ENCODE data around the gene CCNO.
A peak's percentile ranks its signal among the peaks of the same experiment; 100 is the strongest.

Gene CCNO

DNA sequence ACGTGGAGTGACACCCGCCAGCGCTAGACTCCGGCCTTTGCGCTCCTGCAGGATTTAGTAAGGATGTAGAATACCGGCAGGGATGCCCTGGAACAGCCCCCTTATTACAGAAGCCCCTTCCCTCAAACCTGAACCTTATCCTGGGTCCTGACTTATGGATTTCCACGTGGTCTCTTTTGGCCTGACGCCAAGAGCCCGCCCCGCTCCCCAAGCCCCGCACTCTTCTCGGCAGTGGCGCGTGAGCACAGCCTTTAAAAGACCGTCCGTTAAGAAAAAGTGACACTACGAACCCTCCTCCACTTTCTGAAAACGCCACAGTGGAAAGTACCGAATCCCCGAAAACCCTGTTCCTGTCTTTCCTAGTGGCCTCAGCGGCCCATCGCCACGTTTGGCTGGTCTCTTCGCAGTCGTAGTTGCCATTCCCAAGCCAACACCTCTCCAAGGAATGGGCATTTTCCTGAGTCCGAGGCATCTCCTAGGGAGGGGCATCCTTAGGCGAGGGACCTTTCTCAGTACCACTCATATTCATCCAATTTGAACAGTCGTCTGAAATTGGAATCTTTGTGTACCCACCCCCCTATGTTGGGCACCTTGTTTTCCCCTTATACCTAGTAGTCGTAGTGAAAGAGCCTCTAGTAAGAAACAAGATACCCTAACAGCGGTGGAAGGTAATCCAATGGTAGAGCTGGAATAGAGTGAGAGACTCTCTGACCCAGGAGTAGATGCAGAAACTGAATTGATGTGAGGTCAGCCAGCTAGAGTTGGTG is 5.6 kb downstream of the CCNO start:
- TF ChIP-seq, protein P1, sequence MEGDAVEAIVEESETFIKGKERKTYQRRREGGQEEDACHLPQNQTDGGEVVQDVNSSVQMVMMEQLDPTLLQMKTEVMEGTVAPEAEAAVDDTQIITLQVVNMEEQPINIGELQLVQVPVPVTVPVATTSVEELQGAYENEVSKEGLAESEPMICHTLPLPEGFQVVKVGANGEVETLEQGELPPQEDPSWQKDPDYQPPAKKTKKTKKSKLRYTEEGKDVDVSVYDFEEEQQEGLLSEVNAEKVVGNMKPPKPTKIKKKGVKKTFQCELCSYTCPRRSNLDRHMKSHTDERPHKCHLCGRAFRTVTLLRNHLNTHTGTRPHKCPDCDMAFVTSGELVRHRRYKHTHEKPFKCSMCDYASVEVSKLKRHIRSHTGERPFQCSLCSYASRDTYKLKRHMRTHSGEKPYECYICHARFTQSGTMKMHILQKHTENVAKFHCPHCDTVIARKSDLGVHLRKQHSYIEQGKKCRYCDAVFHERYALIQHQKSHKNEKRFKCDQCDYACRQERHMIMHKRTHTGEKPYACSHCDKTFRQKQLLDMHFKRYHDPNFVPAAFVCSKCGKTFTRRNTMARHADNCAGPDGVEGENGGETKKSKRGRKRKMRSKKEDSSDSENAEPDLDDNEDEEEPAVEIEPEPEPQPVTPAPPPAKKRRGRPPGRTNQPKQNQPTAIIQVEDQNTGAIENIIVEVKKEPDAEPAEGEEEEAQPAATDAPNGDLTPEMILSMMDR (IDR thresholded peaks at IDR 0.05; ENCODE audit: borderline replicate concordance, insufficient read depth, low read depth, low read length), result no peak
- peak overlapping the region; percentile 48 for H3K4me3 ChIP-seq (ENCODE audit: low read depth, low read length)

DNA sequence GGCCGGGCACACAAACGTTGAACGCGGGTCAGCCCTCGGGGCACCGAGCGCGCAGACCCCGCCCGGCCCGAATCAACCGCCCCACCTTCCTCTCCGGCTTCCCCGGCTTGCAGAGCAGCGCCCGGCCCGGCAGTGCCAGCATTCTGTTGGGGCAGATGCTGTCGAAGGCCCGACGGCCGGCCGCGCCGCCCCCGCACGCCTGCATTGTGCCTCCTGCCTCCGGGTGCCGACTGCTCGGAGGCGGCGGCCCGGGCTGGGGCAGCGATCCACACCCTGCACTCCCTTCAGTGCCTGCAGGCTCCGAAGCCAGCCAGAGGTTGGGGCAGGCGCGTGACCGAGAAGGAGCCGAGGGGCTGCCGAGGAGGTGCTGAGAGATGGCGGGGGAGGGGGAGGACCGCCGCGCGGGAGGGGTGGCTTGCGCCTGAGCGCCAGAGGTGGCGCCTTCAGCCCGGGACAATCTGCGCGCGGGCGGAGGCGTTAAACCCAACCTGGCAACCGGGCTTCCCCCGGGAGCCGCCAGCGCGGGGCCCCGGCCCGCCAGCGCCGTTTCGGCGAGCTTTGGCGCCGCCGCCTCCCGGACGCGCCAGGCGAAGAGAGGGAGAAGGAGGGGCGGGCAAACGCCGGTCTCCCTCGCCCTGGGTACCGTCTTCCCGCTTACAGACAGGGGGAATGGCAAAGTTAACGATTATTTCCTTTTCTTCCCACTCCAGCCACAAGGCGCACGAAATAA is 6.3 kb downstream of the CCNO start, which contains the start of gene MCIDAS:
Gene MCIDAS (minus strand): TSS at position 382 of the 730 bp plus-strand sequence. CDS start 177 bp downstream, at position 205.
- TF ChIP-seq, protein P1 (IDR thresholded peaks at IDR 0.05; ENCODE audit: borderline replicate concordance, insufficient read depth, low read depth, low read length), result 0 out of 2 replicates have a peak, but pooled peaks have one; percentile 26
- peak within 1 kb of the TSS; percentile 48 for H3K4me3 ChIP-seq (ENCODE audit: low read depth, low read length)

DNA sequence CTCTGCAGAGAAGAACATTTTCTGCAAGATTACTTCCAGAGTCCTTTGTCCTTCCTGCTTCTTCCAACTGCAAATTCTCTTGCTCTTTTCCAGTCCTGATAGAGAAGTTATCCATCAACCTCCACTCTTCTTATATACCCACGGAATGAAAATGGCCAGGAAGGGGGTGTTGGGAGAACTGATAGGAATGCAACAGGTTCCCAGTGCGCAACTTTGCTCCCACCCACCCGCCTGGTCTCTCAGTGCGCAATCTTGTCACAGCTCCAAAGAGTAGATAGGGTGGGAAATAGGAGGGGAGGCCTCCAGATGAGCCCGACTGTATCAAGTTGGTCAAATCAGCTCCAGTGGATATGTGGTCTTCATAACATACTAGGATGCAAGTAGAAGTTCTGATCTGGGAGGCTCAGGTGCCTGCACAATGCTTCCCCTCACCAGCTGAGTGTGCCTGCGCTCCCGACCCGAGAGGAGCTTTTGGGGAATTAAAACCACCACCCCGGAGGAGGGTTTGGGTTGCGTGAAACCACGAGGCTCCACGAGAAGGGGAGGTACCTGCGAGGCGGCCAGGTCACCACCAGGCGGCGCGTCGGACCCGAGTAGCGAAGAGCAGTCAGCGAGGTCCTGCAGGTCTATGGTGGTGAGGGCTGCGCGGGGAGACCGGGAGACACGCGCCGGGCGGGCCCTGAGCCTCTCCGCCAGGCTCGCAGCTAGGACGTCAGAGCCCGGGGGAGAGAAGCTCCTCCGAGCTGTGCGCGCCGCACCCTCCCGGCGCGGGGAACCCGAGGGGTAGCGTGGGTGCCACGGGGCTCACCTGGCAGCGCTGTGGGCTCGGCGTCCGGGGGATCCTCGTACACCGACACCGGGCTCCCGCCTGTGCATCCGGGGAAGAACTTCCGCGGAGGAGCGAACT is 7.1 kb downstream of the CCNO start:
- TF ChIP-seq, protein P1 (IDR thresholded peaks at IDR 0.05; ENCODE audit: borderline replicate concordance, insufficient read depth, low read depth, low read length), result peak; percentile 91
- H3K4me3 ChIP-seq (ENCODE audit: low read depth, low read length), result peak overlapping the region; percentile 48

DNA sequence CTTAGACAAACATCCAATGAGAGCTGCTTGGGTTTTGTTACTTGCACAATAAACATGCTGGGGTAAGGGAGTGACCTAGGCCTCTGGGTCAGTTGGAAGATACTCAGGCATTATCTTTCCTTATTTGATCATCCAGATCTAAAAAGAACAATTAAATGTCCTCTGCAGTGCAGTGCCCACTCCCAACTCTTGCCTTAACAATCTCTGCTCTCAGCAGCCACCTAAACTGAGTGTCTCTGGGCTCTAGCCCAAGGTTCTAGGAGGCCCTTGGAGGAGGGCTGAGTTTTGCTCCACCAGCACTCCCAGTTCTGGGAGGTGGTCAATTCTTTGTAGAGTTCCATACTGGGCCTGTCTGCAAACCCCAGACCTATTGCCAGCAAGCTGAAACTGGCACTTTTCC is 8.1 kb downstream of the CCNO start:
- TF ChIP-seq, protein P1 (IDR thresholded peaks at IDR 0.05; ENCODE audit: borderline replicate concordance, insufficient read depth, low read depth, low read length), result no peak
- H3K4me3 ChIP-seq (ENCODE audit: low read depth, low read length), result no peak overlapping the region

DNA sequence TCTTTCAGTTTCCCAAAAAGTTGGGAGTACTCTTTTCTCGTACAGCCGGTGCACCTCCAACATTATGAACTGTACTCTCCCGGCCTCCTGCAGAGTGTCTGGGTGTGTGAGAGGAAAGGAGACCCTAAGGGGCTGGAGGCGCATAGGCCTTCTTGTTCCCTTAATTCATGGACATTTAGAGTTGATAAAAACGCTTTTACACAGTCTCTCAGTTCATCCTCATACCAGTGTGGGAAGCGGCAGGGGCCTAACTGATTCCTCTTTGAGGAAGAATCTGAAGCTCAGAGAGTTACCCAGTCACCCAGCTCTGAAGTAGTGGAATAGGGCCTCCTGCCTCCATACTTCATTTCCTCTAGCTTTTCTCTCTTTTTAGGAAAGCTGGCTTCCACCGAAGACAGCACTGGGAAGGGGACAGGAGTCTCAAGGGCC is 9.6 kb downstream of the CCNO start:
- H3K4me3 ChIP-seq (ENCODE audit: low read depth, low read length), result no peak overlapping the region
- TF ChIP-seq, protein P1 (IDR thresholded peaks at IDR 0.05; ENCODE audit: borderline replicate concordance, insufficient read depth, low read depth, low read length), result no peak

DNA sequence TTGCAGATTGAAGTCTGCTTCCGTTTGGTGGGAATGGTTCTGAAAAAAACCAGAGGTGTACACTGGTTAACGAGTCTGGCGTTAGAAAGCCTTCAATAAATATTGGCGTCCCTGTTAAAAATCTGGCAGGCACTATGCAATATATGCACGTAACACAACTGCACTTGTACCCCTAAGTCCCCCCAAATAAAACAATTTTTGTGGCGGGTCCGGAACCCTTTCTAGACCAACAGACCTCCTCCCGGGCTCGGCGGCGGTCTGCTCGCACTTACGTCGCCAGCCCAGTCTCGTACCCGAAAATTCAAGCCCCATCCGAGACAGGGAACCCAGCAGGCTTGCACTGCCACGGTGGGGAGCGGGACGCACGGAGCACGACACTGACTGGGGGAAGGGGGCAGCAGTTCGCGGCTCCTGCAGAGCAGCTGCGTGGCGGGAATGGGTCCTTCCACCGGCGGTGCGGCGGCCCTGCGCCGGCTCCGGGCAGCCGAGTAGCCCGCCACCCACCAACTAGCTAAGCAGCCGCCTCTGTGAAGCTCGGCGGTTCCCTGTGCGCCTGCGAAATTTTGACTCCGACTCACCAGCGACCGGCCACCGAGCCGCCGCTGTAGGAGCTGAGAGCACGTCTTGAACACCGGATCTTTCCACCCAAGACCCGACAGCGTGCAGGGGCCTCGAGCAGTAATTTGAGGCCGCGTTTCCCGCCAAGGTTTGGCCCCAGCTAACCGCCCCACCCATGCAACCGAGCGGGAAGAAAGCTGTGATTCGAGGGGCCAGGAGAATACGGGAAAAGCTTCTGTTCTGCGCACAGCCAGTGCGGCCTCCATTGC is 10.2 kb downstream of the CCNO start:
- TF ChIP-seq, protein P1 (IDR thresholded peaks at IDR 0.05; ENCODE audit: borderline replicate concordance, insufficient read depth, low read depth, low read length), result no peak
- H3K4me3 ChIP-seq (ENCODE audit: low read depth, low read length), result no peak overlapping the region
